Mammary epithelial cell (primary cell): ENCODE measurements around the gene ZNF341.

Experiments
- CTCF ChIP-seq, 2 donors: IDR thresholded peaks in 1 of 2; conservative IDR thresholded peaks in 1 of 2; 2 replicates each; pipeline ENCODE4 v1.5.1; 2011 to 2012; ENCODE audit warnings: inconsistent platforms in 2 of 2, low read length in 2 of 2, mild to moderate bottlenecking in 2 of 2, control low read depth in 1 of 2, low read depth in 1 of 2; ENCODE audit not compliant: insufficient read depth in 1 of 2; ENCODE audit errors: extremely low read depth in 1 of 2
- EZH2 ChIP-seq: IDR thresholded peaks from 2 replicates; pipeline ENCODE4 v1.6.1; 2012; ENCODE audit warnings: low read length, inconsistent platforms, borderline replicate concordance

- TF ChIP-seq CTCF (conservative IDR thresholded peaks at IDR 0.05 in 1 of 2, IDR thresholded peaks at IDR 0.05 in 1 of 2; ENCODE audit: extremely low read depth in 1 of 2, insufficient read depth in 1 of 2, low read depth in 1 of 2, low read length in 2 of 2) (no peak), EZH2 (no peak)
These were observed 105.5 kb downstream of the ZNF341 start for GRCh38 chr20:33837096-33837830.
